Amniotic stem cell (primary cell): ENCODE data around the gene TIMM22.

ENCODE experiments used
- DNase-seq: peaks from one replicate; lab custom pipeline; 2025; lab: John Stamatoyannopoulos, UW

Gene TIMM22

GRCh38 chr17:1022278-1023024, 25.5 kb downstream of the TIMM22 start:
- no peak for DNase-seq

GRCh38 chr17:1024076-1024475, 27.1 kb downstream of the TIMM22 start:
- DNase-seq: no peak

- DNase-seq: no peak
These were observed 29.0 kb downstream of the TIMM22 start for GRCh38 chr17:1025733-1026598.

GRCh38 chr17:1026599-1026975, 29.7 kb downstream of the TIMM22 start:
- DNase-seq: no peak

GRCh38 chr17:1027044-1027443, 30.1 kb downstream of the TIMM22 start:
- no peak for DNase-seq

GRCh38 chr17:1029196-1029921, 32.4 kb downstream of the TIMM22 start:
- no peak for DNase-seq

GRCh38 chr17:1029922-1030644, 33.2 kb downstream of the TIMM22 start:
- no peak for DNase-seq

- DNase-seq: no peak
These were observed 34.0 kb downstream of the TIMM22 start for GRCh38 chr17:1030684-1031532.

- no peak for DNase-seq
These were observed 34.8 kb downstream of the TIMM22 start for GRCh38 chr17:1031711-1032110.

- no peak for DNase-seq
These were observed 35.5 kb downstream of the TIMM22 start for GRCh38 chr17:1032391-1032790.

GRCh38 chr17:1033503-1033902, 36.6 kb downstream of the TIMM22 start:
- DNase-seq: no peak

- no peak for DNase-seq
These were observed 37.8 kb downstream of the TIMM22 start for GRCh38 chr17:1034652-1035210.

GRCh38 chr17:1035546-1036170, 38.7 kb downstream of the TIMM22 start:
- no peak for DNase-seq

GRCh38 chr17:1036171-1036844, 39.4 kb downstream of the TIMM22 start:
- no peak for DNase-seq

- DNase-seq: no peak
These were observed 39.9 kb downstream of the TIMM22 start for GRCh38 chr17:1036845-1037237.

GRCh38 chr17:1037238-1037879, 40.4 kb downstream of the TIMM22 start:
- no peak for DNase-seq

GRCh38 chr17:1038459-1039122, 41.7 kb downstream of the TIMM22 start:
- DNase-seq: no peak

GRCh38 chr17:1039123-1039507, 42.2 kb downstream of the TIMM22 start:
- DNase-seq: no peak
